ENCODE data around the gene STAU1.
"Not testable (repeated sequence)": the region's sequence is repeated elsewhere in the genome, so short reads cannot be mapped to it uniquely, and the experiment has no call there.

STAU1 gene, protein sequence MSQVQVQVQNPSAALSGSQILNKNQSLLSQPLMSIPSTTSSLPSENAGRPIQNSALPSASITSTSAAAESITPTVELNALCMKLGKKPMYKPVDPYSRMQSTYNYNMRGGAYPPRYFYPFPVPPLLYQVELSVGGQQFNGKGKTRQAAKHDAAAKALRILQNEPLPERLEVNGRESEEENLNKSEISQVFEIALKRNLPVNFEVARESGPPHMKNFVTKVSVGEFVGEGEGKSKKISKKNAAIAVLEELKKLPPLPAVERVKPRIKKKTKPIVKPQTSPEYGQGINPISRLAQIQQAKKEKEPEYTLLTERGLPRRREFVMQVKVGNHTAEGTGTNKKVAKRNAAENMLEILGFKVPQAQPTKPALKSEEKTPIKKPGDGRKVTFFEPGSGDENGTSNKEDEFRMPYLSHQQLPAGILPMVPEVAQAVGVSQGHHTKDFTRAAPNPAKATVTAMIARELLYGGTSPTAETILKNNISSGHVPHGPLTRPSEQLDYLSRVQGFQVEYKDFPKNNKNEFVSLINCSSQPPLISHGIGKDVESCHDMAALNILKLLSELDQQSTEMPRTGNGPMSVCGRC

DNA sequence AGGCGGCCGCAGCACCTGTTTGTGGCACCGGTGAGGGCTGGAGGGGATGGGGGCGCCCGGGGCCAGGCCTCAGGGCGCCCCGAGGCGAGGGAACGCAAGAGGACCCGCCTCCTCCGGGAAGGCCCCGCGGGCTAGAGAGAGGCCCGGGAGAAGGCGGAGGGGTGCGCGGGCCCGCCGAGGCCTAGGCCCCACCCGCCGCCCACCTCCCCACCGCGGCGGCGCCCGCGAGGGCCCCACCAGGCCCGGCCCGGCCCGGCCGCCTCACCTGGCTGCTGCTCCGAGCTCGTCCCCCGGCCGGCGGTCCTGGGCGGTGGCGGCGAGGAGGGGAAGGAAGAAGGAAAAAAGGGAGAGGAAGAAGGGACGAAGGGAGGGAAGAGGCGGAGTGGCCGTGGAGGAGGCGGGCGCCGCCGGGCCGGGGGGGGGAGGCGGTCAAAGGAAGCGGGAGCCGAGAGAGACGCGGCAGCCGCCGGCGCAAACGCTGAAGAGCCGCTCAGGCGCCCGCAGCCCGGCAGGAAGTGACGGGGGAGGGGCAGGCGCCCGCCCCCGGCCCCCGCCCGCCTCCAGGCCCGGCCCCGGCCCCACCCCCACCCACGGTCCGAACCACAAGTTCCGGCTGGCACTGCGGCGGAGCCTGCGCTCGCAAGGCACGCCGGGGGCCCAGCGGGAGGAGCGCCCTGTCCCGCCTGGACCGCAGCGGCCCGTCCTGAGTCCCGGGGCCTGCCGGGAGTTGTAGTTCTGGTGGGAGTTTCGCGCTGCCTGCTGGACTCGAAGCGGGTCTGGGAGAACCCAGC is at the start of gene STAU1:
STAU1 (minus strand) TSS at position 484 of the 791 bp plus-strand sequence. CDS start 22,133 bp downstream, outside the sequence.
- DNase-seq, result peak; percentile 97

DNA sequence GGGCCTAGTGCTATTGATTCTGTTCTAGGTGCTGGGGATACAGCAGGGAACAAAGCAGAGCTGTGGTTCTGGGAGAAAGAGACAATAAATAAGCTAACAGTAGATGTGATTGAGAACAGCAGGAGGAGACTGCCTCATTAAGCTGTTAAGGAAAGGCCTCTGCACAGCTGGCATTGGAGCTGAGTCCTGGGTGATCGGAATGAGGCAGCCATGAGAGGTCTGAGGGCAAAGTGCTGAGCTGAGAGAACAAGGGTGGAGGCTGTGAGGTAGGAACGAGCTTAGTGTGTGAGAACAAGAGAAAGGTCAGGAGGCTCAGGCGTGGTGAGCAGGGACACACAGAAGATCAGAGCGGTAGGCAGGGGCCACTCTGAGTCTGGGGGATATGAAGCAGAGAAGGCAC is 49.4 kb upstream of the STAU1 start:
- no peak for DNase-seq

DNA sequence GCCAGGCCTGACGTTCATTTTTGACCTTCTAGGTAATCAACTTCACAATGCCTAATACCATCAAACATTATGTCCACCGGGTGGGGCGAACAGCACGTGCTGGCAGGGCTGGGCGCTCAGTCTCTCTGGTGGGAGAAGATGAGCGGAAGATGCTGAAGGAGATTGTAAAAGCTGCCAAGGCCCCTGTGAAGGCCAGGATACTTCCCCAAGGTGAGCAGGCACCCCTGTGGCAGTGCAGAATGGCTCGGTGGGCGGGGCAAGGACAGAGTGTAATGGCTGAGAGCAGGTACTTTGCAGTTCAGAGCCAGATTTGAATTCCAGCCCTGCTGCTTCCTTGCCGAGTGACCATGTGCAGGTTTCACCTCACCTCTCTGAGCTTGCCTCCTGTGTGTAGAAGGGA is 48.2 kb upstream of the STAU1 start:
- DNase-seq, result no peak

DNA sequence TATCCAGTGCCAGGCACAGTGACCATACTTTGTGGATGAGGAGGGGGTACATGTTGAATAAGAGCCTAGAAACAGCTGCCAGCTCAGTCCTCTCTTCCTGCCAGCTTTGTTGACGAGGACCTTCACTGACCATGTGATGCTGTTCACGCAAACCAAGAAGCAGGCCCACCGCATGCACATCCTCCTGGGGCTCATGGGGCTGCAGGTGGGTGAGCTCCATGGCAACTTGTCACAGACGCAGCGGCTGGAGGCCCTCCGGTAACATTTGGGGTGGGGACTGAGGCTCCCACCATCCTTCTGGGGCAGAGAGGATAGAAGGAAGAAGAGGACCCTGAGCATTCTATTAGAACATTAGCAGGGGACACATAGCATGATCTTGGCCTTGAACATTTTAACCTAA is 46.7 kb upstream of the STAU1 start:
- DNase-seq, result no peak

DNA sequence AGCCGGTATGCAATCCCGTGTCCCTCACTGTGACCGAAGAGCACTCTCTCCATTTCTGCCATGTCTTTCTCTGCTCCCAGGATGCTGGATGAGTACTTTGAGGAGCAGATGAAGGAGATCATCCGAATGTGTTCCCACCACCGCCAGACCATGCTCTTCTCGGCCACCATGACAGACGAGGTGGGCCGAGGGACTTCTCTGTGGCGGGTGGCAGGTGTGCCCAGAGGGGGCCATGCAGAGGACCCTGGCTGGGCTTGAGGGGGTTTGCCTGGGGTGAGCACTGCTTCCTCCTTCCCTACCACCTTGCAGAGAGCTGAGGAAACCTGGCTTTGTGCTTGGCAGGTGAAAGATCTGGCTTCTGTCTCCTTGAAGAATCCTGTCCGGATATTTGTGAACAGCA is 45.1 kb upstream of the STAU1 start:
- DNase-seq, result no peak

DNA sequence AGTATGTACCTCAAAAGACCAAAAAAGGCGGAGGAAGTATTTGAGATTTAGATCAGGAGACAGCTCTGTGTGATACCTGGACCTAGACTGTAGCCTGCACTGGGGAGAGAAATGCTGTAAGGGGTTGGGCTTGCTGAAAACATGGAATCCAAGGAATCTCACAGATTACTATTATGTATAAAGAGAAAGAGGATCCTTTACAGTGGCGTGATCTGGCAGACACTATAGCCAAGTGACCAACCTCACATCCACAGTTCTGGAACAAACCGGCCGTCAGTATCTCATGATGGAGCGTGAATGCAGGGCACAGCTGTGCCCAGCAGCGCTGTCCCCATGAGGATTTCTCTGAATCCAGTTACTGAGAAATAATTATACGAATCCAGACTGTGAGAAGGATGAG is 43.3 kb upstream of the STAU1 start:
- DNase-seq, result no peak

DNA sequence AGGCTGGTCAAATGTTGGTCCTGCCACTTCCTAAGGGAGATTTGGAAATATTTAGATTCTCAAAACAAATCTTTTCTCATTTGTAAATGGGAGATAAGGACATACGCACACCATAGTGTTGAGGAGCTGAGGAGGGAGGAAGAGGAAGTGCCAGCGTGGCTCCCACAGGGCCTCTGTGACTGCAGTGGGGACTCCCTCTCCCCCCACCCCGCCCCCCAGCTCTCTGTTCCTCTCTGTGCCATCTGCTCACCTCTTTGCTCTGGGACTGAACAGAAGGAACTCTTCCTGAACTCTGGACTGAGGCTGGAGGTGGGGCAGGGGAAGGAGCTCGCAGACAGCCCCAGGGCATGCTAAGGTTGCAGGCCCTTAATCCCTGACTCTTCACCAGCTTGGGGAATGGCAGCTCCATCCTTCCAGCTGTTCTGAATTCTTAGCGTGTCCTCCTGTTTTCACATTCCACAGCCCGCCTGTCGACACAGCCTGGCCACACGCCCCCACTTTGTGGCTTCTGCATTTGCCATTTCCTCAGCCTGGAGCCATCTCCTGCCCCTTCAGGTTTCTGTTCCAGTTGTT is 42.5 kb upstream of the STAU1 start:
- DNase-seq, result peak; percentile 79

DNA sequence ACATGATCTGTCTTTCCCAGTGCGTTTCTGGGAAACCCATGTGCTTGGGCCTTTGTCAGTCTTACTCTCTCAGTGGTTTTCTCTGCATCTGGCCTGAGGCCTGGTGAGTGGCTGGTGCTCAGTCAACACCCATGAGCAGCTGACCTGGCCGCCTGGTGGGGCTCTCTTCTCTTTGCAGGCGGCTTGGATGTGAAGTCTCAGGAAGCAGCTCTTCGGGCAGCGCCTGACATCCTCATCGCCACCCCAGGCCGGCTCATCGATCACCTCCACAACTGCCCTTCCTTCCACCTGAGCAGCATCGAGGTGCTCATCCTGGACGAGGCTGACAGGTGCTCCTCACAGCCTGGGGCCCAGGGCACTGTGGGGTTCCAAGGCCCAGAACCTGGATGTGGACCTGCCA is 41.9 kb upstream of the STAU1 start:
- DNase-seq, result peak; percentile 48

DNA sequence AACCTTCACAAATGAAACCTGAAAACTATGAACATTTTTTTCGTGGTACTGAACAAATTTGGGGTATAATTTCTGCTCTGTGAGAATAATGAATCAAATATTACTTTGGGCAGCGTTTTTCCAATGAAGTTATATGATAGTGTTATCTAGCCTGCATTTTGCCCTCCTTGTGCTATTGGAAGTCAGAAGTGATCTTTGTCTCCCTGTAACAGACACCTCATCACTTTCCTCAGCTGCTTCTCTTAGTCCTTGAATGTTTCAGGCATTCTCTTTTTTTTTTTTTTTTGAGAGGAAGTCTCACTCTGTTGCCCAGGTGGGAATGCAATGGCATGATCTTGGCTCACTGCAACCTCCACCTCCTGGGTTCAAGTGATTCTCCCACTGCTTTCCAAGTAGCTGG is 41.2 kb upstream of the STAU1 start:
- DNase-seq, result no peak

DNA sequence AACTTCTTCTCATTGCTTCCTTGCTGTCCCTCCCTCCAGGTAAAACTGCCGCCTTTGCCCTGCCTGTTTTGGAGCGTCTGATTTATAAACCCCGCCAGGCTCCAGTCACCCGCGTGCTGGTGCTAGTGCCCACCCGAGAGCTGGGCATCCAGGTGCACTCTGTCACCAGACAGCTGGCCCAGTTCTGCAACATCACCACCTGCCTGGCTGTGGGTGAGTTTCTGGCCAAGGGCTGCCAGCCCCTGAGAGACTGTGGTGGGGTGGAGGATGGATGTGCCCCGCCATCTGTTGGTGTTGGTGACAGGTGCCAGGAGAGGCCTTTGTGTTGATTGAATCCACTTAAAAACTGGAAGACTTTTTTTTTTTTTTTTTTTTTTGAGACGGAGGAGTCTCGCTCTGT is 40.5 kb upstream of the STAU1 start:
- no peak for DNase-seq

DNA sequence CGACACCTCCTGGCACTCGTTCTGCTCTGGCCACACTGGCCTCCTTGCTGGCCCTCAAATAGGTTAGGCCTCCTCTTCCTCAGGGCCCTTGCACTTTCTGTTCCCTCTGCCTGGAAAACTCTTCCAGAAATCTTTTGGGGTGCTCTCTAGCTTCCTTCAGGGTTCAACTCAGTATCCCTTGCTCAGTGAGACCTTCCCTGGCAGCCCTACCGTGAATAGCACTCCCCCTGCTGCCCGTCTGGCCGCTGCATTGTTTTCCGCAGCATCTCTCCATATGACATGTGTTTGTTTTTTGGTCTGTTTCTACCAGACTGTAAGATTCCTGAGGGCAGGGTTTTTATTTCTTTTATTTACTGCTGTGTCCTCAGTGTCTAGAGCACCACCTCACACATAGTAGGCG is 37.8 kb upstream of the STAU1 start:
- no peak for DNase-seq

DNA sequence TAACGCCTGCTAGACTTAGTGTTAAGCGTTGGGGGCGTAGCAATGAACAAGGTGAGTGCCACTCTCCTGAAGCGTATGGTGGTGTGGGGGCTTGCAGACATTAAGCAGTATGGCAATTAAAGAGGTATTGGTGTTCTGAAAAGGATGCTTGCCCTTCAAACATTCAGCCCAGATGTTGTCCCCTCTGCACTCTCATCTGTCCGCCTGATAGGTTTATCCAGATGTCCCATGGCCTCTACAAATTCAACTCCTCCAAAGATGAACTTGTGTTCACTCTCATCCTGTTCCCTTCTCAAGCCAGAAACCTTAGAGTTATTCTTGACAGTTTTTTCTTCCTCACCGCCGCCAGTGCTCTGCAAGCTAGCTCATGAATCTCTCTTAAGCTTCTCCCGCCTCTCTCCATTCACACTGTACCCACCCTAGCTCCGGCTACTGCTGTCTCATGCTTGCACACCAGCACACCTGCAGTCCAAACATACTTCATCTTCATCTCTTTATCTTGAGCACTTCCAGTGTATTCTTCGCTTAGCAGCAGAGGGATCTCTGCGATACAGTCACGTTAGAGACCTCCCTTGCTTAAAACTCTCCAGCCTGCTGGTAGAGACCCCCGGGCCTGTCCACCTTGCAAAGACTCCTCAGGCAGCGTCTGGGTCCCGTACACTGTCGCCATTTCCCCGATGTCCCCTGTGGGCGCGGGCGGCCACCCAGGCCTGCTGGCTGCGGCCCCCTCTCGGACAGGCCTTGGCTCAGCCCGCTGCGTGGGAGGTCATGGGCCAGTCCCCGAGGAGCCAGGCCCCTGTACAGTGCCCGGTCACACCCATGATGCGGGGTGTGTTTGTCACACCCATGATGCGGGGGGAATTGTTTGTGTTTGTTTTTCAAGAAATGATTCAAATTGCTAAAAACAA is 32.0 kb upstream of the STAU1 start:
- peak; percentile 11 for DNase-seq

DNA sequence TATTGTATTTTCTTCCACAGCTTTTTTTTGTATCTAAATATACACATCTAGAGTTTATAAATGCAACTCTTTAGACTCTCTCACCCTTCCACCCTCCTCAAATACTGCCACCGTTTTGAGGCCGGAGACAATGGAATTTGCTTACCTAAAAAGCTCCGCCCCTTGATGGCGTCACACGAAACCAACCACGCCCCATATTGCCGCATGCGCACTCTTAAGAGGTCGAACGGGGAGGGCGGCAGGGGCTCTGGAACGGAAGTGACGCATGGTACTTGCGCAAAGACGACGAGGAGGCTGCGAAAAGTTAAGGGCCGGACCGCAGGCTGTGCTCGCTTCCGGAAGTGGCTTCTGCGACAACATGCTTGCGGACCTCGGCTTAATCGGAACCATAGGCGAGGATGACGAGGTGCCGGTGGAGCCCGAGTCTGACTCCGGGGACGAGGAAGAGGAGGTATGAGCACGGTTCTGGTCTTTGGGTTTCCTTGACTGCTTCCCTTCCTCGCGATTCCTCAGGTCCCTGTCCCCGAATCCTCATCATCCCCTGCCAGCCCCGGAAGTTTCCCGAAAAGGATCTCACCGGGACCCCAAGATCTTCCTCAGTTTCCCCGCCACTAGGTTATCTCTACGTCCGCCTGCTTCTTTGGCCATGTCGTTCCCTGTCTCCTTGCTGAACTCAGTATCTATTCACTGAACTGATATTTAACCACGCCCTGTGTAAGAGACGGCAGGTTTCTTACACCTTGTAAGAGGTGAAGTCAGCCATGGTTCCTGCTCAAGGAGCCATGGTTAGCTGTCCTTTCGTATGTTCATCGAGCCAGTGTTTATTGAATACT is 31.2 kb upstream of the STAU1 start, which contains the start of gene DDX27:
DDX27 (plus strand) TSS at position 326 of the 833 bp plus-strand sequence; CDS start at position 359, 33 bp downstream.
- peak; percentile 99 for DNase-seq

DNA sequence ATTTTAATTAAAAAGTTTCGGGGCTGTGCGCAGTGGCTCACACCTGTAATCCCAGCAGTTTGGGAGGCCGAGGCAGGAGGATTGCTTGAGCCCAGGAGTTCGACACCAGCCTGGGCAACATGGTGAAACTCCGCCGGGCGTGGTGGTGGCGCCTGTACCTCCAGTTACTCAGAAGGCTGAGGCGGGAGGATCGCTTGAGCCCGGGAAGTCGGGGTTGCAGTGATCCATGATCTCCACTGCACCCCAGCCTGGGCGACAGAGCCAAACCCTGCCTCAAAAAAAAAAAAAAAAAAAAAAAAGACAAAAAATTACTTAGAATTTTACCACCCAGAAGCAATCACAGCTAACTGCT is 30.6 kb upstream of the STAU1 start:
- not testable (repeated sequence) for DNase-seq

DNA sequence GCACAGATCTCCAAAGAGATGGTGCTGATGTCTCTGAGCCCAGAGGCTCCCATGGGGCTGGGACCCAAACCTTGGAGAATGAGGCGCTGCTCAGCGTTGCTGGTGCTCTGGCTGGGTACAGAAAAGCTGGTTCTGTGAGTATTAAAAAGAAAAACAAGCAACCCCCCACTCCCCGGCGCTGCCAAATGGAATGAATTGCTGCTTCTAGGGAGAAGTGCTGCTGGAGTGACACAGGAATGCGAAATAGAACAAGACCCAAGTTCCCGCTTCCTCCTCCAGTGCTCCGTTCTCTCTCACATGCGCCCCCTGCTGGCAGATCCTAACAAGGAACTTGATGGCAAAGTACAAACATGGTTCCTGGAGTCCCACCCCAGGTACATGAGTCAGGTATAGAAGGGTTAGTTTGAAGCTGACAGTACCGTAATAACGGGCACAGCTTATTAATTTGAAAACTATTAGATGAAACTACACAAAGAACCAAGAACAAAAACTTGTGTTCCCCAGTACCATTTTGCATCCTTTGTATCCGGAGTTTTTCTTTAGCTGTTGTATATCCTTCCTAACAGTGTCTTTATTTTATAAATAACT is 29.0 kb upstream of the STAU1 start:
- DNase-seq, result peak; percentile 96

DNA sequence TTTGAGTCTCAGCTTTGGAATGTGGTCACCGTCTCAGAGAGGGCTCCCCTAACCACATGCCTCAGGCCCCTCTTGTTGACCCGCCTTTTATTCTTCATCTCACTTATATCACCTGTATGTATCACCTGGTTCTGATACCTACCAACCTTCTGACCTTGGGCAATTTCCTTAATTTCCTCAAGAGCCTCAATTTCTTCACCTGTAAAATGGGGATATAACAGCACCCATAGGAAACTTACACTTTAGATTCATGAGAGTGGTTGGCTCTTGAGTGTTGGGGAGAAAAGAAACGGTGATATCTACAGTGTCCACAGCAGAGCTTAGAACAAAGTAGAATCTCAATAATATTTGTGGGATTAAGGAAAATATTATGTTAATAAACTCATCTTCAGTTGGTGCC is 27.1 kb upstream of the STAU1 start:
- DNase-seq, result no peak

DNA sequence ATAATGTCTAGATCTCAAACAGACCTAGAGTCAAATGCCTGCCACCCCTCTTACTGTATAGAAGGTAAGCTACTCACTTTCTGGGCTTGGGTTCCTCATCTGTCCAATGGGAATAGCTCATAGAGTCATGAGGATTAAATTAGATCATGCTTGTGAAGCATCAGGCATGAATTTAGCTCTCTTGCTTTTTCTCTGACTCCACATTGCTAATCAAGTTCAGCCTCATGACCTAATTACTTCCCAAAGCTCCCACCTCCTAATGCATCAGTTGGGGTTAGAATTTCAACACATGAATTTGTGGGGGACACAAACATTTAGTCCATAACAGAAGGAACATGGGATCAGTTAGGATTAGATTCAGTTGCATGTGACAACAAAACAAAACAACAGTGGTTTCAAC is 26.4 kb upstream of the STAU1 start:
- no peak for DNase-seq

DNA sequence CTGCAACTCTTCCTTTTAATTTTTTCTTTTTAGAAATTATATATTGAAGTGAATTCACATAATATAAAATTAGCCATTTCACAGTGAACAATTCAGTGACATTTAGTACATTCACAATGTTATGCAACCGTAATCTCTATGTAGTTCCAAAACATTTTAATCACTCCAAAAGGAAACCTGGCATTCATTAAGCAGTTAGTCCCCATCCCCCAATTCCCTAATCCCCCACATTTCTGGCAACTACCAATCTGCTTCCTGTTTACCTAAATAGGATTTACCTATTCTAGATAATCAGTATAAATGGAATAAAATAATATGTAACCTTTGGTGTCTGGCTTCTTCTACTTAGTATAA is 22.6 kb upstream of the STAU1 start:
- DNase-seq, result no peak

DNA sequence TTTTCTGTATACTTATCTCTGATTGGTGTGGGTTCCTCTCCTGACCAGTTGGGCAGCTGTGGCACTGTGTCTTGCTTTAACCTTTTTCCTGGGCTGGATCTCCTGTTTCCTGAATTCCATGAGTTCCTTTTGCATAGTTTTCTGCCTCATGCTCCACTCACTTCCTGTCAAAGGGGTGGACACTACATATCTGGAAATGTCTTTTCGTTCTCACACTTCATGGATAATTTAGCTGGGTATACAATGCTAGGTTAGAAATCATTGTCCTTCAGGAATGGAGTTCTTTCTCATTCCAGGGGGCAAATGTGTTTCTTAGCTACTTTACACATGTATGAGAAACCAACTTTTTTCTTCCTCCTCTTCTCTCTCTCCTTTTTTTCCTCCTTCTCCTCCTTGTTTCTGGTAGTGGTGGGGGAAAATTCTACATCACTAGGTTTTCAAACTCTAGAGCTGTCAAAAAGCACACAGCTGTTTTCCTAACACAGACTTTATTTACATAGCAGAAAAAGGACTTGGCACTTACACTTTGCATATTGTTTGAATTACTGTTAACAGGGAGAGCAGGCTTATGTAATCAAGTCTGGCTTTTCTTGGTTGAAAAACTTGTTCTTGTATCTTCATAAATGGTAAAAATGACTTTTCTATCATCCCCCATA is 22.1 kb upstream of the STAU1 start:
- no peak for DNase-seq

DNA sequence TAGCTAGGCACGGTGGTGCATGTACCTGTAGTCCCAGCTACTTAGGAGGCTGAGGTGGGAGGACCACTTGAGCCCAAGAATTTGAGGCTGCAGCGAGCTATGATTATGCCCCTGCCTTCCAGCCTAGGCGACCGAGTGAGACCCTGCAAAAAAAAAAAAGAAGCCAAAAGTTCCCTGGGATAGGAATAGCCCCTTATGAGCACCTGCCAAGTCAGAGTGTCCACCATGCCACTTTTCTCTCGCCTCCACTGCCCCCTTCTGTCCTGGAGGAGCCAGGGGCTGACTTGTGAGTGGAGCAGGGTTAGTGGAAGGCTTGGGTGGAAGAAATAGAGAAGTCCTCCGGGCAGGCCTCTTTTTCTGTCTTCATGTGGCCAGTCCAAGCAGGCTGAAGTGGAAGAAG is 18.9 kb upstream of the STAU1 start:
- DNase-seq, result peak; percentile 58

DNA sequence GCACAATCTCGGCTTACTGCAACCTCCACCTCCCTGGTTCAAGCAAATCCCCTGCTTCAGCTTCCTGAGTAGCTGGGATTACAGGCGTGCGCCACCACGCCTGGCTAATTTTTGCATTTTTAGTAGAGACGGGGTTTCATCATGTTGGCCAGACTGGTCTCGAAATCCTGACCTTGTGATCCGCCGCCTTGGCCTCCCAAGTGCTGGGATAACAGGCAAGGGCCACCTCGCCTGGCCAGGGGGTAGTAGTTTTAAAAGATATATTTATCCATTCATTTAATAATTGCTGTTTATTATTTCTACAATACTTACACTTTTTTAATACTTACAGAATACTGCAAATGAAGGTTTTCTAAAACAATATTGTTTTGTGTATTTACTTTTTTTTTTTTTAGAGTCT is 15.6 kb upstream of the STAU1 start:
- DNase-seq, result no peak
